HEK293 (cell line): ENCODE data around the gene PZP.

ENCODE experiments used
- CTCF ChIA-PET: fragments of 350-600 bp; formaldehyde crosslinking; extraction: SDS; loops from one replicate; lab custom pipeline; 2021; ENCODE audit warnings: antibody characterized with exemption; lab: Yijun Ruan, JAX
- POLR2A ChIA-PET: fragments of 300-600 bp; formaldehyde crosslinking; extraction: SDS; loops from one replicate; lab custom pipeline; 2020; ENCODE audit warnings: antibody characterized with exemption, inconsistent platforms; lab: Yijun Ruan, JAX
- H3K27ac ChIP-seq: fragments of 200-500 bp; sonication (Bioruptor generic); 2 replicates; pipeline ENCODE4 v1.5.1; 2014; ENCODE audit warnings: low read depth, low read length, control low read depth, inconsistent platforms; ENCODE audit errors: extremely low read depth
- H3K36me3 ChIP-seq, 2 experiments: fragments of 200-500 bp in 1 of 2; sonication (Bioruptor generic) in 1 of 2; 1 replicate in 1 of 2; 2 replicates in 1 of 2; pipeline ENCODE4 v1.5.1; 2014 to 2017; ENCODE audit warnings: inconsistent platforms in 2 of 2, low read length in 2 of 2; ENCODE audit not compliant: control insufficient read depth in 2 of 2, insufficient read depth in 1 of 2
- H3K4me1 ChIP-seq: fragments of 200-500 bp; sonication (Bioruptor generic); 2 replicates; pipeline ENCODE4 v1.5.1; 2014; ENCODE audit warnings: mild to moderate bottlenecking, low read length, inconsistent platforms; ENCODE audit not compliant: control insufficient read depth, insufficient read depth
- H3K4me3 ChIP-seq: 2 replicates; pipeline ENCODE4 v1.5.1; 2011; ENCODE audit warnings: low read depth, mild to moderate bottlenecking, control low read depth, low read length, moderate library complexity
- H3K9me3 ChIP-seq: fragments of 200-500 bp; sonication (Bioruptor generic); 2 replicates; pipeline ENCODE4 v1.5.1; 2014; ENCODE audit warnings: low read depth, low read length, inconsistent platforms; ENCODE audit not compliant: control insufficient read depth, insufficient read depth
- BCL11A ChIP-seq: fragments of 450-650 bp; formaldehyde crosslinking; IDR thresholded peaks from 2 replicates; pipeline ENCODE4 v1.5.1; 2016; ENCODE audit warnings: low read depth, missing biosample characterization, missing genetic modification characterization
- GLI2 ChIP-seq: fragments of 450-650 bp; formaldehyde crosslinking; IDR thresholded peaks from 2 replicates; pipeline ENCODE4; 2017; ENCODE audit warnings: missing biosample characterization, missing genetic modification characterization, low read depth, borderline replicate concordance
- IKZF3 ChIP-seq: fragments of 450-650 bp; IDR thresholded peaks from 2 replicates; pipeline ENCODE4 v1.5.0; 2018; ENCODE audit warnings: missing biosample characterization, mild to moderate bottlenecking, missing genetic modification characterization, moderate library complexity
- PRDM1 ChIP-seq: fragments of 450-650 bp; formaldehyde crosslinking; IDR thresholded peaks from 2 replicates; pipeline ENCODE4; 2016; ENCODE audit warnings: missing biosample characterization, missing genetic modification characterization
- SETDB1 ChIP-seq: IDR thresholded peaks from one replicate; pipeline ENCODE4 v1.6.1; 2017; ENCODE audit warnings: mild to moderate bottlenecking, low read length, moderate library complexity, mixed read lengths; ENCODE audit not compliant: insufficient read length
- ZBTB21 ChIP-seq: fragments of 450-650 bp; formaldehyde crosslinking; IDR thresholded peaks from 2 replicates; pipeline ENCODE4 v1.5.1; 2017; ENCODE audit warnings: missing biosample characterization, missing genetic modification characterization
- ZFP3 ChIP-seq: fragments of 450-650 bp; formaldehyde crosslinking; IDR thresholded peaks from 2 replicates; pipeline ENCODE4 v1.5.1; 2016; ENCODE audit warnings: low read depth, missing biosample characterization, missing genetic modification characterization
- ZIC2 ChIP-seq: fragments of 450-650 bp; formaldehyde crosslinking; IDR thresholded peaks from 2 replicates; pipeline ENCODE4 v1.5.1; 2016; ENCODE audit warnings: missing biosample characterization, missing genetic modification characterization
- ZNF10 ChIP-seq: fragments of 450-650 bp; formaldehyde crosslinking; IDR thresholded peaks from 2 replicates; pipeline ENCODE4 v1.5.1; 2017; ENCODE audit warnings: missing biosample characterization, missing genetic modification characterization
- ZNF202 ChIP-seq: fragments of 450-650 bp; formaldehyde crosslinking; IDR thresholded peaks from 2 replicates; pipeline ENCODE4 v1.5.1; 2016; ENCODE audit warnings: missing biosample characterization, missing genetic modification characterization, borderline replicate concordance
- ZNF221 ChIP-seq: fragments of 450-650 bp; formaldehyde crosslinking; IDR thresholded peaks from 2 replicates; pipeline ENCODE4 v1.5.1; 2017; ENCODE audit warnings: missing biosample characterization, missing genetic modification characterization, borderline replicate concordance
- ZNF266 ChIP-seq: fragments of 450-650 bp; formaldehyde crosslinking; IDR thresholded peaks from 2 replicates; pipeline ENCODE4 v1.5.1; 2016; ENCODE audit warnings: missing biosample characterization, missing genetic modification characterization, low read depth
- ZNF335 ChIP-seq: fragments of 450-650 bp; formaldehyde crosslinking; conservative IDR thresholded peaks from 2 replicates; pipeline ENCODE4 v1.5.1; 2016; ENCODE audit warnings: missing biosample characterization, missing genetic modification characterization
- ZNF394 ChIP-seq: fragments of 450-650 bp; formaldehyde crosslinking; IDR thresholded peaks from 2 replicates; pipeline ENCODE4 v1.5.1; 2016; ENCODE audit warnings: missing biosample characterization, missing genetic modification characterization, mild to moderate bottlenecking, moderate library complexity, borderline replicate concordance
- ZNF473 ChIP-seq: fragments of 450-650 bp; formaldehyde crosslinking; IDR thresholded peaks from 2 replicates; pipeline ENCODE4 v1.5.1; 2017; ENCODE audit warnings: missing biosample characterization, missing genetic modification characterization
- ZNF596 ChIP-seq: fragments of 450-650 bp; IDR thresholded peaks from 2 replicates; pipeline ENCODE4 v1.5.0; 2018; ENCODE audit warnings: missing biosample characterization, mild to moderate bottlenecking, missing genetic modification characterization, moderate library complexity
- ZNF629 ChIP-seq: fragments of 450-650 bp; formaldehyde crosslinking; IDR thresholded peaks from 2 replicates; pipeline ENCODE4 v1.5.1; 2017; ENCODE audit warnings: missing biosample characterization, missing genetic modification characterization
- ZNF76 ChIP-seq: fragments of 450-650 bp; formaldehyde crosslinking; IDR thresholded peaks from 2 replicates; pipeline ENCODE4; 2016; ENCODE audit warnings: low read depth, missing biosample characterization, missing genetic modification characterization, borderline replicate concordance
- ZNF776 ChIP-seq: fragments of 450-650 bp; formaldehyde crosslinking; IDR thresholded peaks from 2 replicates; pipeline ENCODE4 v1.5.0; 2017; ENCODE audit warnings: missing biosample characterization, missing genetic modification characterization, borderline replicate concordance
- ZSCAN30 ChIP-seq: fragments of 450-650 bp; IDR thresholded peaks from 2 replicates; pipeline ENCODE4 v1.5.1; 2018; ENCODE audit warnings: missing biosample characterization, mild to moderate bottlenecking, missing genetic modification characterization, moderate library complexity
- TF ChIP-seq, protein P1 (sequence below): fragments of 450-650 bp; formaldehyde crosslinking; IDR thresholded peaks from 2 replicates; pipeline ENCODE4 v1.5.1; 2017; ENCODE audit warnings: missing biosample characterization, missing genetic modification characterization
- TF ChIP-seq, protein P2 (sequence below): fragments of 450-650 bp; formaldehyde crosslinking; IDR thresholded peaks from 2 replicates; pipeline ENCODE4 v1.5.1; 2016; ENCODE audit warnings: missing biosample characterization, missing genetic modification characterization
- TF ChIP-seq, protein P3 (sequence below): fragments of 450-650 bp; formaldehyde crosslinking; IDR thresholded peaks from 2 replicates; pipeline ENCODE4 v1.5.1; 2017; ENCODE audit warnings: missing biosample characterization, missing genetic modification characterization
- TF ChIP-seq, protein P4 (sequence below): fragments of 450-650 bp; formaldehyde crosslinking; IDR thresholded peaks from 2 replicates; pipeline ENCODE4 v1.5.1; 2016; ENCODE audit warnings: missing biosample characterization, missing genetic modification characterization, low read depth
- TF ChIP-seq, protein P5 (sequence below): fragments of 450-650 bp; formaldehyde crosslinking; IDR thresholded peaks from 2 replicates; pipeline ENCODE4 v1.5.1; 2016; ENCODE audit warnings: missing biosample characterization, missing genetic modification characterization
- TF ChIP-seq, protein P6 (sequence below): fragments of 450-650 bp; formaldehyde crosslinking; IDR thresholded peaks from 2 replicates; pipeline ENCODE4 v1.5.1; 2017; ENCODE audit warnings: missing biosample characterization, mild to moderate bottlenecking, missing genetic modification characterization, moderate library complexity

PZP gene

DNA sequence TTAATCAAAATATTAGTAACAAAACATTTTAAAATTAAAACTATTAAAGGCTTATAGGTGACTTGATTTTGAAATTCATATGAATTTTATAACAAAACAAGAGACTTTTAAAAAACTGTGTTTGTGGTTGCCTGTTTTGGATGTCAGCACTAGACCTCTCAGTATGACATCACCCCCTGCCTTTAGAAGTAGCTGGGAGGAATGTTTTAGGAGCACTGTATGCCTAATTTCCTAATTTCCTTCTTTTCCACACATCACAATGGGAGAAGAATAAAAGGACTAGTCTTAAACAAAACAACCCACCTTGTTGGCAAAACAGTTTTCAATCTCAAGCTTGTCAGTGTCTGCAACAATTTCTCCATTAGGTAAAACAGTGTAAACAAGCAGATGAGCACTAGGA, 48.1 kb upstream of the PZP start:
- TF ChIP-seq, protein P1, sequence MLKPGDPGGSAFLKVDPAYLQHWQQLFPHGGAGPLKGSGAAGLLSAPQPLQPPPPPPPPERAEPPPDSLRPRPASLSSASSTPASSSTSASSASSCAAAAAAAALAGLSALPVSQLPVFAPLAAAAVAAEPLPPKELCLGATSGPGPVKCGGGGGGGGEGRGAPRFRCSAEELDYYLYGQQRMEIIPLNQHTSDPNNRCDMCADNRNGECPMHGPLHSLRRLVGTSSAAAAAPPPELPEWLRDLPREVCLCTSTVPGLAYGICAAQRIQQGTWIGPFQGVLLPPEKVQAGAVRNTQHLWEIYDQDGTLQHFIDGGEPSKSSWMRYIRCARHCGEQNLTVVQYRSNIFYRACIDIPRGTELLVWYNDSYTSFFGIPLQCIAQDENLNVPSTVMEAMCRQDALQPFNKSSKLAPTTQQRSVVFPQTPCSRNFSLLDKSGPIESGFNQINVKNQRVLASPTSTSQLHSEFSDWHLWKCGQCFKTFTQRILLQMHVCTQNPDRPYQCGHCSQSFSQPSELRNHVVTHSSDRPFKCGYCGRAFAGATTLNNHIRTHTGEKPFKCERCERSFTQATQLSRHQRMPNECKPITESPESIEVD (tag by site-specific recombination): no peak
- TF ChIP-seq IKZF3 (tag by site-specific recombination) (0 out of 2 replicates have a peak, but pooled peaks have one; percentile 12), ZNF335 (tag by site-specific recombination) (peak; percentile 72), ZBTB21 (tag by site-specific recombination) (0 out of 2 replicates have a peak, but pooled peaks have one; percentile 33), ZNF10 (no peak), ZNF266 (tag by site-specific recombination) (no peak), BCL11A (tag by site-specific recombination) (no peak), ZIC2 (tag by site-specific recombination) (0 out of 2 replicates have a peak, but pooled peaks have one; percentile 16), PRDM1 (tag by site-specific recombination) (peak; percentile 70; the same call in 1 of the 2 replicates), ZSCAN30 (tag by site-specific recombination) (no peak), GLI2 (no peak), ZNF473 (no peak), ZNF776 (no peak), ZFP3 (no peak), SETDB1 (no peak), ZNF394 (tag by site-specific recombination) (0 out of 2 replicates have a peak, but pooled peaks have one; percentile 26), ZNF76 (no peak), ZNF629 (peak; percentile 40; the same call in 1 of the 2 replicates), ZNF202 (no peak), ZNF596 (tag by site-specific recombination) (no peak), ZNF221 (no peak)
- TF ChIP-seq, protein P2, sequence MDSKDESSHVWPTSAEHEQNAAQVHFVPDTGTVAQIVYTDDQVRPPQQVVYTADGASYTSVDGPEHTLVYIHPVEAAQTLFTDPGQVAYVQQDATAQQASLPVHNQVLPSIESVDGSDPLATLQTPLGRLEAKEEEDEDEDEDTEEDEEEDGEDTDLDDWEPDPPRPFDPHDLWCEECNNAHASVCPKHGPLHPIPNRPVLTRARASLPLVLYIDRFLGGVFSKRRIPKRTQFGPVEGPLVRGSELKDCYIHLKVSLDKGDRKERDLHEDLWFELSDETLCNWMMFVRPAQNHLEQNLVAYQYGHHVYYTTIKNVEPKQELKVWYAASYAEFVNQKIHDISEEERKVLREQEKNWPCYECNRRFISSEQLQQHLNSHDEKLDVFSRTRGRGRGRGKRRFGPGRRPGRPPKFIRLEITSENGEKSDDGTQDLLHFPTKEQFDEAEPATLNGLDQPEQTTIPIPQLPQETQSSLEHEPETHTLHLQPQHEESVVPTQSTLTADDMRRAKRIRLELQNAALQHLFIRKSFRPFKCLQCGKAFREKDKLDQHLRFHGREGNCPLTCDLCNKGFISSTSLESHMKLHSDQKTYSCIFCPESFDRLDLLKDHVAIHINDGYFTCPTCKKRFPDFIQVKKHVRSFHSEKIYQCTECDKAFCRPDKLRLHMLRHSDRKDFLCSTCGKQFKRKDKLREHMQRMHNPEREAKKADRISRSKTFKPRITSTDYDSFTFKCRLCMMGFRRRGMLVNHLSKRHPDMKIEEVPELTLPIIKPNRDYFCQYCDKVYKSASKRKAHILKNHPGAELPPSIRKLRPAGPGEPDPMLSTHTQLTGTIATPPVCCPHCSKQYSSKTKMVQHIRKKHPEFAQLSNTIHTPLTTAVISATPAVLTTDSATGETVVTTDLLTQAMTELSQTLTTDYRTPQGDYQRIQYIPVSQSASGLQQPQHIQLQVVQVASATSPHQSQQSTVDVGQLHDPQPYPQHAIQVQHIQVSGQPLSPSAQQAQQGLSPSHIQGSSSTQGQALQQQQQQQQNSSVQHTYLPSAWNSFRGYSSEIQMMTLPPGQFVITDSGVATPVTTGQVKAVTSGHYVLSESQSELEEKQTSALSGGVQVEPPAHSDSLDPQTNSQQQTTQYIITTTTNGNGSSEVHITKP (tag by site-specific recombination): 0 out of 2 replicates have a peak, but pooled peaks have one; percentile 10
- TF ChIP-seq, protein P3, sequence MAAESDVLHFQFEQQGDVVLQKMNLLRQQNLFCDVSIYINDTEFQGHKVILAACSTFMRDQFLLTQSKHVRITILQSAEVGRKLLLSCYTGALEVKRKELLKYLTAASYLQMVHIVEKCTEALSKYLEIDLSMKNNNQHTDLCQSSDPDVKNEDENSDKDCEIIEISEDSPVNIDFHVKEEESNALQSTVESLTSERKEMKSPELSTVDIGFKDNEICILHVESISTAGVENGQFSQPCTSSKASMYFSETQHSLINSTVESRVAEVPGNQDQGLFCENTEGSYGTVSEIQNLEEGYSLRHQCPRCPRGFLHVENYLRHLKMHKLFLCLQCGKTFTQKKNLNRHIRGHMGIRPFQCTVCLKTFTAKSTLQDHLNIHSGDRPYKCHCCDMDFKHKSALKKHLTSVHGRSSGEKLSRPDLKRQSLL (tag by site-specific recombination): no peak
- TF ChIP-seq, protein P4, sequence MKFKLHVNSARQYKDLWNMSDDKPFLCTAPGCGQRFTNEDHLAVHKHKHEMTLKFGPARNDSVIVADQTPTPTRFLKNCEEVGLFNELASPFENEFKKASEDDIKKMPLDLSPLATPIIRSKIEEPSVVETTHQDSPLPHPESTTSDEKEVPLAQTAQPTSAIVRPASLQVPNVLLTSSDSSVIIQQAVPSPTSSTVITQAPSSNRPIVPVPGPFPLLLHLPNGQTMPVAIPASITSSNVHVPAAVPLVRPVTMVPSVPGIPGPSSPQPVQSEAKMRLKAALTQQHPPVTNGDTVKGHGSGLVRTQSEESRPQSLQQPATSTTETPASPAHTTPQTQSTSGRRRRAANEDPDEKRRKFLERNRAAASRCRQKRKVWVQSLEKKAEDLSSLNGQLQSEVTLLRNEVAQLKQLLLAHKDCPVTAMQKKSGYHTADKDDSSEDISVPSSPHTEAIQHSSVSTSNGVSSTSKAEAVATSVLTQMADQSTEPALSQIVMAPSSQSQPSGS: peak; percentile 56; the same call in 1 of the 2 replicates
- TF ChIP-seq, protein P5, sequence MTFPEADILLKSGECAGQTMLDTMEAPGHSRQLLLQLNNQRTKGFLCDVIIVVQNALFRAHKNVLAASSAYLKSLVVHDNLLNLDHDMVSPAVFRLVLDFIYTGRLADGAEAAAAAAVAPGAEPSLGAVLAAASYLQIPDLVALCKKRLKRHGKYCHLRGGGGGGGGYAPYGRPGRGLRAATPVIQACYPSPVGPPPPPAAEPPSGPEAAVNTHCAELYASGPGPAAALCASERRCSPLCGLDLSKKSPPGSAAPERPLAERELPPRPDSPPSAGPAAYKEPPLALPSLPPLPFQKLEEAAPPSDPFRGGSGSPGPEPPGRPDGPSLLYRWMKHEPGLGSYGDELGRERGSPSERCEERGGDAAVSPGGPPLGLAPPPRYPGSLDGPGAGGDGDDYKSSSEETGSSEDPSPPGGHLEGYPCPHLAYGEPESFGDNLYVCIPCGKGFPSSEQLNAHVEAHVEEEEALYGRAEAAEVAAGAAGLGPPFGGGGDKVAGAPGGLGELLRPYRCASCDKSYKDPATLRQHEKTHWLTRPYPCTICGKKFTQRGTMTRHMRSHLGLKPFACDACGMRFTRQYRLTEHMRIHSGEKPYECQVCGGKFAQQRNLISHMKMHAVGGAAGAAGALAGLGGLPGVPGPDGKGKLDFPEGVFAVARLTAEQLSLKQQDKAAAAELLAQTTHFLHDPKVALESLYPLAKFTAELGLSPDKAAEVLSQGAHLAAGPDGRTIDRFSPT (tag by site-specific recombination): no peak
- TF ChIP-seq, protein P6, sequence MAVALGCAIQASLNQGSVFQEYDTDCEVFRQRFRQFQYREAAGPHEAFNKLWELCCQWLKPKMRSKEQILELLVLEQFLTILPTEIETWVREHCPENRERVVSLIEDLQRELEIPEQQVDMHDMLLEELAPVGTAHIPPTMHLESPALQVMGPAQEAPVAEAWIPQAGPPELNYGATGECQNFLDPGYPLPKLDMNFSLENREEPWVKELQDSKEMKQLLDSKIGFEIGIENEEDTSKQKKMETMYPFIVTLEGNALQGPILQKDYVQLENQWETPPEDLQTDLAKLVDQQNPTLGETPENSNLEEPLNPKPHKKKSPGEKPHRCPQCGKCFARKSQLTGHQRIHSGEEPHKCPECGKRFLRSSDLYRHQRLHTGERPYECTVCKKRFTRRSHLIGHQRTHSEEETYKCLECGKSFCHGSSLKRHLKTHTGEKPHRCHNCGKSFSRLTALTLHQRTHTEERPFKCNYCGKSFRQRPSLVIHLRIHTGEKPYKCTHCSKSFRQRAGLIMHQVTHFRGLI (tag by site-specific recombination): no peak

More for the DNA sequence above, 48.1 kb upstream of the PZP start:
- ChIA-PET POLR2A (no interaction called here), CTCF (no interaction called here)
- no peaks in the 10 kb centered on the region for H3K9me3 ChIP-seq
- no peak overlapping the region for H3K4me3 ChIP-seq
- peaks cover 10% of the 10 kb centered on the region for H3K4me1 ChIP-seq
- H3K36me3 ChIP-seq: no peaks in the 10 kb centered on the region
- no peak overlapping the region for H3K27ac ChIP-seq
